Urothelium cell line (cell line): ENCODE data around the gene RNF114.
"Not testable (repeated sequence)": the region's sequence is repeated elsewhere in the genome, so short reads cannot be mapped to it uniquely, and the experiment has no call there.

Experiments used
- DNase-seq: peaks from one replicate; pipeline ENCODE4 v3.0.0; 2011; ENCODE audit warnings: low spot score, mixed read lengths
- FAIRE-seq: peaks from 2 replicates; lab custom pipeline; 2011; peaks lifted over from hg19 to GRCh38; lab: Jason Lieb, UNC

The RNF114 gene

DNA sequence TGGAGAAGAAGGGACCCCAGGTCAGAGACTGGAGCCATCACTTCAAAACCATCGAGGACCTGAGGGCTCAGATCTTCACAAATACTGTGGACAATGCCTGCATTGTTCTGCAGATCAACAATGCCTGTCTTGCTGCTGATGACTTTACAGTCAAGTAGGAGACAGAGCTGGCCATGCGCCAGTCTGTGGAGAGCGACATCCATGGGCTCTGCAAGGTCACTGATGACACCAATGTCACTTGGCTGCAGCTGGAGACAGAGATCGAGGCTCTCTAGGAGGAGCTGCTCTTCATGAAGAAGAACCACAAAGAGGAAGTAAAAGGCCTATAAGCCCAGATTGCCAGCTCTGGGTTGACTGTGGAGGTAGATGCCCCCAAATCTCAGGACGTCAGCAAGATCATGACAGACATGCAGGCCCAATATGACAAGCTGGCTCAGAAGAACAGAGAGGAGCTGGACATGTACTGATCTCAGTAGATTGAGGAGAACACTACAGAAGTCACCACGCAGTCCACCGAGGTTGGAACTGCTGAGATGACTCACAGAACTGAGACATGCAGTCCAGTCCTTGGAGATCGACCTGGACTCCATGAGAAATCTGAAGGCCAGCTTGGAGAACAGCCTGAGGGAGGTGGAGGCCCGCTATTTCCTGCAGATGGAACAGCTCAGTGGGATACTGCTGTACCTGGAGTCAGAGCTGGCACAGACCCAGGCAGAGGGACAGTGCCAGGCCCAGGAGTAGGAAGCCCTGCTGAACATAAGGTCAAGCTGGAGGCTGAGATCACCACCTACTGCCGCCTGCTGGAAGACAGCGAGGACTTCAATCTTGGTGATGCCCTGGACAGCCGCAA is 21.1 kb downstream of the RNF114 start:
- FAIRE-seq, DNase-seq: not testable (repeated sequence)

DNA sequence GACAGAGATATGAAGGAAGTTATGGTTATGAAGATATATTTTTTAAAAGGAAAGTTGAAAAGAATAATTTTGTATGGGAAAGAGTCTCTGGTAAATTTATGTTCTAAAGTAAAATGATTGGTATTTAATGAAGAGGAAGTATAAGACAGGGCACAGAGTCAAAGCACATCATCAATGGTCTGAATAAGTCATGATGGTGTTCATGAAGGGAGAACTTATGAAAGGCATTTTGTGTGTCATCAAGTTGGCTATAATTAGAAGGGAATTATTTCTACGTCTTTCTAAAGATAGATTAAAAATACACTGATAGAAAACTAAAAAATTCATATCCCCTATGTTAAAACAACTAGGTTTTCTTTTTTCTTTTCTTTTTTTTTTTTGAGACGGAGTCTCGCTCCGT is 25.2 kb downstream of the RNF114 start:
- DNase-seq (no peak), FAIRE-seq (no peak)

DNA sequence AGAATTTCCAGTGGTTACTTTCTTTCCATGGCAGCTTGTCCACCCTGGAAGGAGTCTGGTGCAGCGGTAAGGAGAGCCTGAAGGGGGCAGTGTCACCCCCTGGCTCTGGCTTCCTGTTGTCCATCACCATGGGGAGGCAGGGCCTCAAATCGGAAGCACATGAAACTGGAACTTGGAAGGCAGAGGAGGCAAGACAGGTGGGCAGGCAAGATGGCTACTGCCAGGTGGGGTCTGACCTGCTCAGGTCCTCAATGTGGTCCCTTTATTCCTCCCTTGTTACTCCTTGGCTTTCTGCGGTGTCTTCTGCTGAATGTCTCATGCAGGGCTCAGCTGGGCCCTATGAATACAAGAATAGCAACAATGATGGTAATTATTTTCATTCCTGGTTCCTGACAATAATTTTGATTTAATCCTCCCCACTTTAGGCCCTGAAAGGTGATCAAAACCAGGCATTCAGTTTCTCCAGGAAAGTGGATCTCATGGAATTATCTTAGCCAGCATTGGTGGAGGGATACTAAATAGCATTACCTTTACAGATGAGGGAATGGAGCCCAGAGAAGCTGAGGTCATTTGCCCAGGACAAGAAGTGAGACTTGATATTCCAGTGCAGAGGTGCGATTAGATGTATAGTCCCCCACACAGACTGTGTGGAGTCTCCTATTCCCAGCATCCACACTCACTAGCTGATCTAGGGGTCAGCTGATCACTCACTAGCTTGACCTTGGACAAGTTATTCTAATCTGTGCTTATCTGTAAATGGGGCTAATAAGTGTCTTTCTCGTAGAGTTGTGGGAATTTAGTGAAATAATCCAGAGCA is 29.0 kb downstream of the RNF114 start:
- FAIRE-seq (no peak), DNase-seq (peak; percentile 84)

DNA sequence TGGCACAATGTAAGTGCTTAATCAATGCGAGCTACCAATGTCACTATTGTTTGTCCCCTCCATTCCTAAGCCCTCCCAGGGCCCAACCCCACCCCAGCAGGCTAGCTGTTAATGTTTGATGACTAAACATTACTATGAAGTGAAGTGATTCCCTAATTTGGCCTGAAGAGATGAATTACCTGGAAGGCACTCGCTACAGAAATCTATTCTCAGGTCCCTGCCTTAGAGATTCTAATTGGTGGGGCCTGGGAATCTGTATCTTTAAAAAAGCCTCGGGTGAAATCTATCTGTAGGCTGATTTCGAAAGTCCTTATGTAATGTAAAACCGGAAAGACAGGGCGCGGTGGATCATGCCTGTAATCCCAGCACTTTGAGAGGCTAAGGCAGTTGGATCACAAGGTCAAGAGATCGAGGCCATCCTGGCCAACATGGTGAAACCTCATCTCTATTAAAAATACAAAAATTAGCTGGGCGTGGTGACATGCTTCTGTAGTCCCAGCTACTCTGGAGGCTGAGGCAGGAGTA is 29.6 kb downstream of the RNF114 start:
- no peak for DNase-seq
- FAIRE-seq, result no peak

DNA sequence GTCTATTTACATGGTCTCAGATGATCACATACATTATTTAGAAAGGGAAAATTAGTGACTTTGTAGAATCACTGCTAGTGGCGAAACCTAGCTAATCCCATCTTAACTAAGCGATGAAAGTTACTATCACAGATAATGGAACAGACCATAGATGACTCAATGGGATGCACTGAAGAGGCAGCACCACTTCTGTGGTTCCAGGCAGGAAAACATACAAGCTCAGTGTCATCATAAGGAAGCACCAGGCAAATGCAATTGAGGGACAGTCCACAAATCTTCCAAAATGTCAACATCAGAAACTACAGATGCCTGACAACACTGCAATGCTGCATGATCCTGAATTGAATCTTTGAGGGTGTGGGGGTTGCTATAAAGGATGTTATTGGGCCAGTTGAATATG is 30.7 kb downstream of the RNF114 start:
- FAIRE-seq (no peak), DNase-seq (no peak)

DNA sequence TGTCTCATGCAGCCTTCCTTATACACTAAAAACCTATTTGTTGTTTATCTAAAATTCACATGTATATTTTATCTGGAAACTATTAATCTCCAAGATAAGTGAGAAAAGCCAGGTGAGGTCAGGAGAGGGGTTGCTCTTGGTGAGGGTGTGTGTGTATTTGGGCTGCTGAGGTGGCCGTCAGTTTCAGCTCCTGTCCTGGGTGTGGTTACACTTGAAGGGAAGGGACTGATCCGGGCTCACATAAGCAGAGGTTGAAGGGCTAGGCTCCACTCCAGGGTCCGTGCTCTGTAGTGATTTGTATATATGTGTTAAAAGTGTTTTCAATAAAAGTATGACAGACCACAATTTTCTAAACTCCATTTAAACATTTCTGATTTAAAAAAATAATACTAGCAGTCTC is 33.0 kb downstream of the RNF114 start:
- FAIRE-seq (no peak), DNase-seq (no peak)

DNA sequence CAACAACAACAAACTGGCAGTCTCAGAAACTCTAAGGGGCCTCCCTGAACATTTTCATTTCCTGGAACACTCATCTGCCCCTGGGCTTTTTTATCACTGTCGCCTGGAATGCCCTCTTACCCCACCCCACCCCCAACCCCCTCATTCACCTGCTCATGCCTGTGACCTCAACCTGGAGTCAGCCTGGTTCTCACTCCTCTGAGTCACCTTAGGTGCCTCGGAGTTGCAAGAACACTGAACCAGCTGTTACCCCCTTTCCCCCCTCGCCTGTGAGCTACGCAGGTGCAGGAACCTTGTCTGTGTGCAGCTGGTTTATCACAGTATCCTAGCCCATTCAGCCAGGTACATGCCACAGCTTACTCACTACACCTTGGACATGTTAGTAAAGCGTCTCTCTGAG is 33.7 kb downstream of the RNF114 start:
- DNase-seq (no peak), FAIRE-seq (no peak)

DNA sequence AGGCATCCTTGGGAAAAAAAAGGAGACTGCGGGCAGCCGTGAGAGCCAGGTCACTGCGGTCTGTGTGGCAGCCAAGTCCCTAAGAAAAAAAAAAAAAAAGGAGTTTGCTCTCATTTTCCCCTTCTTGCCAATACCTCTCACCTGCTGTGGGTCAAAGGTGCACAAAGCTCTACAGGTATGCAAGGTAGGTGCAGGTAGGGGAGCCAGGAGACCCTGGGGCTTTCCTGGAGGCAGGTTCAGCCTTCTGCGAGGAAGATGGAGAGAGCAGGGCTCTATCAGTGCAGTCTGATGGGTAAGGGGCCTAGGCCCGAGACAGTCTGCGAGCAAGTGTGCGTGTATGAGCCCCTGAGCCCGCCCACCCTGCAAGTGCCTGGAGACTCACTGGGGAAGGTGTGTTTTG is 34.3 kb downstream of the RNF114 start:
- FAIRE-seq, result no peak
- no peak for DNase-seq

DNA sequence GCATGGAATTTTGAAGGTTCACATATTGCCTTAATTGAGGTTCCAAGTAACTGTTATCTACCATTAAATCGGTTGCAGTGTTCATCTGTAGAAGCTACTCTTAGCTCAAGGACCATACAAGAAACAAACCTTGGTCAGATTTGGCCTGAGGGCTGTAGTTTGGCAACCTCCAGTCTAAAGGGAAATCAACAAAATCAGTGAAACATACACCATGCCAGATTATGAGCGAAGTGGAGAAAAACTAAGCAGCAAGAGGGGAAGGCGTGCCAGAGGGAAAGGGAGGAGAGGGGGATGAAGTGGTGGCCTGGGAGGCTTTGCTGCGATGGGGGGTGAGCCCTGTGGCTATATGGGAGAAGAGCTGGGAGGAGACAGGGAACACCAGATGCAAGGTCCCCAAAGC is 37.8 kb downstream of the RNF114 start:
- FAIRE-seq, result no peak

DNA sequence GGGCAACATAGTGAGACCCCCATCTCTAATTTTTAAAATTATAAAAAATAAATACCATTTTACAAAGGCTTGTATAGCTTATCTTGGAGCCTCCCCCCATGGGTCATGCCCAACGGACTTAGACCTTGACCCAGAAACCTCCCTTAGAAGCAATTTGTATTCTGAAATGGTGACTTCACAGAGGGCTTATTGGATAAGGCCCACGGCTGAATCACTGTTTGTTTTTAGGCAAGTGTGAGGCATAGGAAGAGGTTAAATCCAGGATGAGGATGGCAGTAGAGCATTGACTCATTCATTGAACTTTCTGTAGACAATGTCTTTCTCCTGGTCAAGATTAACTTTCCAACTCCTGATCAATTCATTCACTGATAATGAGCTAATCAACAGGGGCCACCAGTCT is 40.3 kb downstream of the RNF114 start:
- no peak for DNase-seq
- no peak for FAIRE-seq

More for the DNA sequence above, 37.8 kb downstream of the RNF114 start:
- no peak for DNase-seq

DNA sequence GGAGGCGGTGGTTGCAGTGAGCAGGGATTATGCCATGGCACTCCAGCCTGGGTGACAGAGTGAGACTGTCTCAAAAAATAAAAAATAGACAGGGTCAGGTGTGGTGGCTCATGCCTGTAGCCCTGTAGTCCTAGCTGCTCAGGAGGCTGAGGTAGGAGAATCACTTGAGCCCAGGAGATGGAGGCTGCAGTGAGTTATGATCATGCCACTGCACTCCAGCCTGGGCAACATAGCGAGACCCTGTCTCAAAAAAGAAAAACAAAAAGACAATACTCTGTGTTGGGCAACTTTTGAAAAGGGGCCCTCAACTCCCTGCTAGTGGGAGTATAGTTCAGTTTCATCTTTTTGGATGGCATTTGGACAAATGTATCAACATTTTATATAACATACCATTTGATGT is 41.5 kb downstream of the RNF114 start:
- DNase-seq, FAIRE-seq: not testable (repeated sequence)

DNA sequence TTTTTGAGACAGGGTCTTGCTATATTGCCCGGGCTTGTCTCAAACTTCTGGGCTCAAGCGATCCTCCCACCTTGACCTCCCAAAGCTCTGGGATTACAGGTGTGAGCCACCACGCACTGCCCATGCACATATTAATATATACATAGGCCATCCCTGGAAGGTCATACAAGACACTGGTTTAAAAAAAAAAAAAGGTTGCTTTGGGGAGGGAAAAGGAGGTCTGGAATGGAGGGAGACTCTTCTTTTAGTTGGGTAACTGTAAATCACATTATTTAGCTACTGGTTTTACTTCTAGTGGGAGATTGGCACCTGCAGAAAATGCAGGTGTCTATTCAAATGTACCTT is 42.5 kb downstream of the RNF114 start:
- FAIRE-seq (no peak), DNase-seq (no peak)

DNA sequence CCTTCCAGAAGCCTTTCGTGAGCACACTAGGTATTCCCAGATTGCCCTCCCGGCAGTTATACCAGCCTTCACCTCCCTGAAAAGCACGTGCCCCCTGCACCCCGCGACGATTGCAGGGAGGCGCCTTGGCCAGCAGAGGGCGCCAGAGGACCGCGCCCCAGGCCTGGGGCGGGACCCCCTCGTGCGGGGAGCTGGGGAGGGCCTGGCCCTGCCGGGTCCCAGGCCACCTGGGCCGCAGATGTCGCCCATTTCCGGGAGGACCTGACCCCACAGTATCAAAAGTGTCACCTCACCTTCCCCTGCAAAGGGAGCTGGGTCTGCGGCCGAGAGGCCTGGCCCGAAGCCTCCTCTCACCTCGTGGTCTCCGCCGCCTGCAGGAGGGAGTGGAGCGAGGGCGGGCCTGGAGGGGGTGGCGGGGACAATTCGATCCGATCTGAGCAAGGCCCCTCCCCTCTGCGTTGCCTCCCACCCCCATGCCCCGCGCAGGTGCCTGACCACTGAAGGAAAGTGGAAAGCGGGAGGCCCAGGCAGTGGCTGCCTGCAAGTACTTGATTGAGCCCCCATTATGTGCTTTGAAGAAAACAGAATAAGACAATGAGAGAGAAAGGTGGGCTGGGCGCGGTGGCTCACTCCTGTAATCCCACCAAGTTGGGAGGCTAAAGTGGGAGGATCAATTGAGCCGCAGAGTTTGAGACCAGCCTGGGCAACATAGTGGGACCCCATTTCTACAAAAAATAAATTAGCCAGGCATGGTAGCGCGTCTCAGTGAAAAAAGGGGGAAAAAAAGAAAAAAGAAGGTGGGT is 43.0 kb downstream of the RNF114 start:
- DNase-seq, result peak; percentile 89
- FAIRE-seq, result peak; percentile 5

DNA sequence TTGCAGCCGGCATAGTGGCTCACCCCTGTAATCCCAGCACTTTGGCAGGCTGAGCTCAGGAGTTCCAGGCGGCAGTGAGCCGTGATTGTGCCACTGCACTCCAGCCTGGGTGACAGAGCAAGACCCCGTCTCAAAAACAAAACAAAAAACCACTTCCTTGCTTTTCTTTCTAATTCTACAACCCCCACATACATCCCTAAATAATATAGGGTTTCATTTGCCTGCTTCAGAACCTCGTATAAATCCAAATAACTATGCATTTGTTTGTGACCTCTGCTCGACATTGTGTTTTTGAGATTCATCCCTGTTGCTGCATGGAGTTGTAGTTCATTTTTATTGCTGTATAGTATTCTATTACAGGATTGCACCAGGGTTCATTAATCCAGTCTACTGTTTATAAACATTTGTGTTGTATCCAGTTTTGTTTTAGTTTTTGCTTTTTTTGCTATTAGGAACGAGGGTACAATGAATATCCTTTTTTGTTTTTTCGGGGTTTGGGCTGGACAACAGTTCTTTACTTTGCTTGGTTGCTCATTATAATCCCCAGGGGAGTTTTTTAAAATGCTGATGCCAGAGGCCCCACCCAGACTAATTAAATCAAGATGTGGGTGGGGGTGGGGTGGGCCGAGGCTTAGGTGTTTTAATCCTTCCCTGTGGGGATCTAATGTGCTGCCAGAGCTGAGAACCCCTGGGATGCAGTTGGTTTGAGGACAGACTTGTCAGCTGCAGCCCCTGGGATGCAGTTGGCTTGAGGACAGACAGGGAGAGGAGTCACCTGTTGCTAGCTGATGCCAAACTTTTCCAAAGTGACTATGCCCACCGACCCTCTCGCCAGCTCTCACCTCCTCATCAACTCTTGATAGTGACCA is 44.2 kb downstream of the RNF114 start:
- no peak for FAIRE-seq
- no peak for DNase-seq

DNA sequence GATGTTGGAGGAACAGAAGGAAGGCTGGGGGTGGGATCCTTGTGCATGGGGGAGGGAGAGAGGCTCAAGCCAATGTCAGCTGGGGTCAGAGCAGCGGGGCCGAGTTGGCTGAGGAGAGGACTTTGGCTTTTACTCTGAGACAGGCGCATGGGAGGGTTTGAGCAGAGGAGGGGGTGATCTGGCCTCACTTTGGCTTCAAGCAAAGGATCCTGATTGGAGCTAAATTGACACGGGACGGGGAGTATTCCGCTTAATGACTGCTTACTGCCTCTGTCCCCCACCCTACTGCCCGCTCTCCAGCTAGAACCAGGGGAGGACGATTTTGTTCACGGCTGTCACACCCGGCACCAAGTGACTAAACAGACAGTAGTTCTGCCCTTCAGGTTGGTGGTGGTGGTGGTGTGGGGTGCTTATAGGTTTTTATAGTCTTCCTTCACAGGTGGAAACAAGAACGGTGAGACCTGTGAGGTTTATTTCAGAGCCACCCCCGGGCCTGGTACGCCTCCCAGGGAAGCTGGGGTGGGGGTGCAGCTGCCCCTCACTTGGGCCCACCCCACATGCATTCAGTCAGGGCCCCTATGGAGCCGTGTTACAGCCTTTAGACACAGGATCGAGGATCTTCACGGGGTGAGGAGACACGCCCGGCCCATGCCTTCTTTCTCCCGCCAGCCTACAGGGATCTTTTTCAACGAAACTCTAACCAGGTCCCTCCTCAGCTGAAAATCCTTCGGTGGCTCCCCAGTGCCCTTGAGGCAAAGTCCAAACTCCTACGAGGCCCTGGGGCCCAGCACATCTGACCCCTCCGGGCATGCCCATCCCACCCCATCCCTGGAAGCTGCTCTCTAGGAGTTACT is 45.2 kb downstream of the RNF114 start:
- DNase-seq (no peak), FAIRE-seq (no peak)

DNA sequence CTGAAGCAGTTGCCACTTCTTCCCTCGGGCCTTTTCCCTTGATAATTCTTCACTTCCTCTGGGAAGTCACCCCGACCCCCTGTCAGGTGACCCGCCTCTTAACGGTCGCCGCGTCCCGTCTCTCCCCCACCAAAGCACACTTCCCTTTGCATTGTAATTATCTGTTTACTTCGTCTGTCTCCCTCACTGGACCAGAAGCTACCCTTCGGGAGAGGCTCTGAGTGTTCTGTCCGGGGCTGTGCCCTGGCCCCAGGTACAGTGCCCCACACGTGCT is 45.8 kb downstream of the RNF114 start:
- FAIRE-seq (no peak), DNase-seq (no peak)

DNA sequence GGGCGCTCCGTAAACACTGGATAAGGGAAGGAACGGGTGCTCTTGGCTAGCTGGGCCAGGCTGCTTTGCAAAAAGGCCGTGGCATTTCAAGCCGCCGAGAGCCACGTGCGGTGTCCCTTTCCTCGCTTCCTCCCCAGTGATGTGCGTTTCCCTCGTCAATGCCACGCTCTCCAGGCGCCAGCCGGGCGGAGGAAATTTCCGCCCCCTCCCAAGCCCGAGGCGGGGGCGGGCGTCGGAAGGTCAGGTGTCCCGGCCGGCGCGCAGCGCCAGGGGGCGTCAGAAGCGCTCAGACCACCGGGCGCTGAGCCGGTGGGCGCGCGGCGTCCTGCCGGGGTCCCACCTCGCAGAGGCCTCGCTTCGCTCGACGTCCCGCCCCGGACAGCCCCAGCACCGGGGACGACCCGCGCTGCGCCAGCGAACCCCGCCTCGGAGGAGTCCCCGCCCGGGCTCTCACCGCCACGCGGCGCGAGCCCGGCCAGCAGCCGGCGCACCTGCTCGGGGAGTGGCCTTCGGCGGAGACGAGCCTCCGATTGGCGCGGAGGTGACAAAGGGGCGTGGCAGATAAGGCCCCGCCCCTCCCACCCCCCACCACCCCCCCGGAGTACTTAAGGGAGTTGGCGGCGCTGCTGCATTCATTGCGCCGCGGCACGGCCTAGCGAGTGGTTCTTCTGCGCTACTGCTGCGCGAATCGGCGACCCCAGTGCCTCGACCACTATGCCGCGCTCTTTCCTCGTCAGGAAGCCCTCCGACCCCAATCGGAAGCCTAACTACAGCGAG is 46.3 kb downstream of the RNF114 start, which contains the start of gene SNAI1:
TSS of gene SNAI1 (plus strand) at position 635 of the 777 bp plus-strand sequence. CDS start at position 715, 80 bp downstream.
- FAIRE-seq (no peak), DNase-seq (peak; percentile 100)

DNA sequence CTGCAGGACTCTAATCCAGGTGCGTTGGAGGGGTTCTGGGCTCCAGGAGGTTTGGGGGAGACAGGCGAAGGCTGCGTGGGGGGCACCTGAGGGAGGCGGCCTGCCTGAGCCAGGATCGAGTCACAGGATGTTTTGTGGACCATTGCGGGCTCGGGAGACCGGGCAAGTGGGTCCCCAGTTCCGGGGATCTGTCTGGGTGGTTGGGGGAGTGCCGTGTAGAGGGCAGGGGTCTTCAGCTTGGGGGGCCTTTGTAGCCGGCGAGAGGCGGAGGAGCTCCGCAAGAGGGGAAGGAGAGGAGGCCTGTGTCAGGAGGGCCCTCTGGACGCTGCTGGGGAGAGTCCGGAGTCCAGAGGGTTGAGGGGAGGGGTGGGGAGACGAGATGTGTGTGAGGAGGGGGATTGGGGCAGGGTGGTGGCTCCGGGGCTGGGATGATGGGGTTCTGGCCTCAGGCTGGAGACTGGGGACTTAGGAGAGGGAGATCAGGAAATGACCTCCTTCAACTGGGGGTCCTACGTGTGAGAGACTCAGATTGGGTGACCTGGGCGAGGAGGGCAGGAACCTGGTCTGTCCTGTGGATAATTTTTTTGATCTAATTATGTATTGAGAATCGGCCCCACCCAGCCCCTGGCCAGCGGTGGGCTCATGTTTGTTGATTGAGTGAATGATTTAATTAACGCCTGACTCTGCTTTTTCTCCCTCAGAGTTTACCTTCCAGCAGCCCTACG is 47.1 kb downstream of the RNF114 start:
- DNase-seq (no peak), FAIRE-seq (no peak)
